Measurements from ENCODE around the gene ARHGAP28.

DNA sequence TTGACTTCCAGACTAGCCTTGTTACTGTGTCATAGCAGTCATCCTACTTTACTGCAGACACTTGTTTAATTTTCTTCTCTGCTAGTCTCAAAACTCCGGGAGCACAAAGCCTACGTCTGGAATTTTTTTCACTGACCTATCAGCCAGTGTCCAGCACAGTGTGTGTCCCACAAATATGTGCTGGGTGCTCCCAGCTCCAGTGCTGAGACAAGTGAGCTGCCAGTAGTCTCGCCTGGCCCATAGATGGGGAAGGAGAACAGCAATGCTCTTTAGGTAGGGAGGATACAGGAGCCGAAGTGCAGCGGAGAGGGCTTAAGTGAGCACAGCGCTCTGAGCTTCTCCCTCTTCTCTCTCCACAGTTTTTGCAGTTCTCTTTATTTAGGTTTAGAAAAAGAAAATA, 34.0 kb downstream of the ARHGAP28 start:
- TF ChIP-seq CTCF (IDR thresholded peaks at IDR 0.05) (no peak), POLR2AphosphoS5 (IDR thresholded peaks at IDR 0.05) (no peak), POLR2A (IDR thresholded peaks at IDR 0.05) (no peak), EP300 (IDR thresholded peaks at IDR 0.05) (no peak)

All from upper lobe of left lung (tissue), 4 donors.